ENCODE measurements around the gene TMEM39B.

- no peak for TF ChIP-seq CTCF (conservative IDR thresholded peaks at IDR 0.05; ENCODE audit: low read depth in 2 of 2)
- no peak for TF ChIP-seq CREB1 (CRISPR knock-in tag; IDR thresholded peaks at IDR 0.05; ENCODE audit: low read depth)
- TF ChIP-seq REST (IDR thresholded peaks at IDR 0.05; ENCODE audit: unreplicated experiment) = no peak
- TF ChIP-seq POLR2AphosphoS5 (IDR thresholded peaks at IDR 0.05; ENCODE audit: low read depth) = no peak
- no peak for TF ChIP-seq EZH2 (IDR thresholded peaks at IDR 0.05; ENCODE audit: low read depth, unreplicated experiment)
- no peak for TF ChIP-seq JUNB (IDR thresholded peaks at IDR 0.05; ENCODE audit: unreplicated experiment)
- no peak for TF ChIP-seq NANOG (IDR thresholded peaks at IDR 0.05; ENCODE audit: borderline replicate concordance)
- TF ChIP-seq ZNF331 (CRISPR knock-in tag; IDR thresholded peaks at IDR 0.05; ENCODE audit: low read depth) = no peak
- TF ChIP-seq EZH2phosphoT487 (IDR thresholded peaks at IDR 0.05; ENCODE audit: unreplicated experiment) = no peak
Observed at GRCh38 chr1:32150847-32151246, 78.1 kb downstream of the TMEM39B start.

Data from GM23338 (cell line).